Gastrocnemius medialis (tissue), 4 donors: ENCODE data around the gene RNF169. TPM values are rescaled to one million over a fixed set of nuclear protein-coding genes. Genes with fewer than 3 reads are reported as not detected.

ENCODE experiments used
- ATAC-seq, 2 donors: fragments of 150-250 bp; one replicate each; pipeline ENCODE4 v1.9.1; 2016
- DNase-seq, 2 donors: peaks; one replicate each; pipeline ENCODE4 v3.0.0-alpha.2; 2019
- H3K27ac ChIP-seq, 4 donors: fragments of 200-600 bp; sonication (generic); 1 replicate in 1 of 4; 2 replicates in 3 of 4; pipeline ENCODE4 v1.5.1; 2016 to 2018; ENCODE audit warnings: mild to moderate bottlenecking in 2 of 4, moderate library complexity in 1 of 4
- H3K27me3 ChIP-seq, 3 donors: fragments of 200-600 bp; sonication (generic) in 2 of 3; 1 replicate in 1 of 3; 2 replicates in 2 of 3; pipeline versions ENCODE4 v1.5.1 to v1.6.0; 2016 to 2019; ENCODE audit warnings: mild to moderate bottlenecking in 1 of 3, moderate library complexity in 1 of 3
- H3K36me3 ChIP-seq, 2 donors: fragments of 200-600 bp; sonication (generic) in 1 of 2; one replicate each; pipeline ENCODE4 v1.5.1; 2017 to 2018
- H3K4me1 ChIP-seq, 2 donors: fragments of 200-600 bp; sonication (generic) in 1 of 2; one replicate each; pipeline ENCODE4 v1.5.1; 2016 to 2017; ENCODE audit warnings: mild to moderate bottlenecking in 2 of 2
- H3K4me3 ChIP-seq, 4 donors: fragments of 200-600 bp; sonication (generic) in 3 of 4; 1 replicate in 1 of 4; 2 replicates in 3 of 4; pipeline ENCODE4 v1.5.1; 2016 to 2019; ENCODE audit warnings: mild to moderate bottlenecking in 2 of 4
- H3K9me3 ChIP-seq, 3 donors: fragments of 200-600 bp; sonication (generic) in 2 of 3; 1 replicate in 1 of 3; 2 replicates in 2 of 3; pipeline ENCODE4 v1.5.1; 2016 to 2019
- POLR2A ChIP-seq, 2 donors: fragments of 450-650 bp; IDR thresholded peaks; one replicate each; pipeline ENCODE4 v1.6.1; 2017; ENCODE audit warnings: antibody characterized with exemption in 2 of 2, mild to moderate bottlenecking in 2 of 2, moderate library complexity in 2 of 2
- in situ Hi-C, 4 donors: fragments of 200-750 bp; cut with MboI; loops; one replicate each; pipeline versions ENCODE4 v1.15.0 to v1.8.0; 2017; ENCODE audit warnings: low sequenced_read_pairs in 4 of 4
- intact Hi-C: fragments of 100-400 bp; cut with DNase I; formaldehyde crosslinking; loops from one replicate; pipeline ENCODE4 v1.15.1; 2023; ENCODE audit warnings: low total_unique reads
- total RNA-seq, 4 donors: library from RNA; depleted of rRNA; stranded (reverse); fragments of >200 nt; gene quantifications; one replicate each; pipeline versions ENCODE4 v1.1.0 to v1.2.3, GENCODE V29; 2016
- TF ChIP-seq, protein P1 (sequence below), 5 experiments: fragments of 450-650 bp in 3 of 5; fragments of 200-600 bp in 2 of 5; sonication (generic) in 2 of 5; IDR thresholded peaks in 4 of 5; conservative IDR thresholded peaks in 1 of 5; 1 replicate in 4 of 5; 2 replicates in 1 of 5; pipeline ENCODE4 v1.5.1; 2016 to 2019; ENCODE audit warnings: antibody characterized with exemption in 5 of 5, mild to moderate bottlenecking in 3 of 5, moderate library complexity in 3 of 5

RNF169 gene
- total RNA-seq, 4 donors from 2014 or later = 17.1 to 25.2 (median 21.0) TPM

DNA sequence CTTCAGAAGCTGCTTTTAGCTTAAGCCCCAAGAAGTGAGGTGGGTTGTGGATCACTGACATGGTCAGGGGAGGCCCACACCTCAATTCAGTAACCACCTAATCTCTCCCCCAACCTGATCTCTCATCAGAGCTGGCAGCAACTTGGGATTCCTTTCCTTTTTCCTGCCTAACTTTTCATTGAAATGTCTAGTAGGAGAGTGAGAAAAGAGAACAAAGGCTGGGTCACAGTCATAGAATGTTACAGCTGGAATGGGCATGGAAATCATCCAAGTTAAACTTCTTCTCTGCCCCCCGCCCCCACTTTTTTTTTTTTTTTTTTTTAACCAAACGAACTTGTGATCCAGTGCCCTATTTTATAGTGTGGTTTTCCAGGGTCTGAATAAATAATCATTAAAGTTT lies 91.8 kb downstream of the RNF169 start:
- Histone ChIP-seq H3K4me3 (no peak overlapping the region), H3K27me3 (no peaks in the 10 kb centered on the region), H3K9me3 (no peaks in the 10 kb centered on the region), H3K36me3 (peaks cover 3 to 64% of the 10 kb centered on the region in 2 donors), H3K4me1 (no peaks in the 10 kb centered on the region), H3K27ac (no peak overlapping the region)
- intact Hi-C loops (no loop called here), in situ Hi-C loops (no loop called here)
- no peak for TF ChIP-seq POLR2A (IDR thresholded peaks at IDR 0.05)
- TF ChIP-seq, protein P1, sequence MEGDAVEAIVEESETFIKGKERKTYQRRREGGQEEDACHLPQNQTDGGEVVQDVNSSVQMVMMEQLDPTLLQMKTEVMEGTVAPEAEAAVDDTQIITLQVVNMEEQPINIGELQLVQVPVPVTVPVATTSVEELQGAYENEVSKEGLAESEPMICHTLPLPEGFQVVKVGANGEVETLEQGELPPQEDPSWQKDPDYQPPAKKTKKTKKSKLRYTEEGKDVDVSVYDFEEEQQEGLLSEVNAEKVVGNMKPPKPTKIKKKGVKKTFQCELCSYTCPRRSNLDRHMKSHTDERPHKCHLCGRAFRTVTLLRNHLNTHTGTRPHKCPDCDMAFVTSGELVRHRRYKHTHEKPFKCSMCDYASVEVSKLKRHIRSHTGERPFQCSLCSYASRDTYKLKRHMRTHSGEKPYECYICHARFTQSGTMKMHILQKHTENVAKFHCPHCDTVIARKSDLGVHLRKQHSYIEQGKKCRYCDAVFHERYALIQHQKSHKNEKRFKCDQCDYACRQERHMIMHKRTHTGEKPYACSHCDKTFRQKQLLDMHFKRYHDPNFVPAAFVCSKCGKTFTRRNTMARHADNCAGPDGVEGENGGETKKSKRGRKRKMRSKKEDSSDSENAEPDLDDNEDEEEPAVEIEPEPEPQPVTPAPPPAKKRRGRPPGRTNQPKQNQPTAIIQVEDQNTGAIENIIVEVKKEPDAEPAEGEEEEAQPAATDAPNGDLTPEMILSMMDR (IDR thresholded peaks at IDR 0.05 in 4 of 5, conservative IDR thresholded peaks at IDR 0.05 in 1 of 5) = no peak
- DNase-seq = no peak
- no peak for ATAC-seq

DNA sequence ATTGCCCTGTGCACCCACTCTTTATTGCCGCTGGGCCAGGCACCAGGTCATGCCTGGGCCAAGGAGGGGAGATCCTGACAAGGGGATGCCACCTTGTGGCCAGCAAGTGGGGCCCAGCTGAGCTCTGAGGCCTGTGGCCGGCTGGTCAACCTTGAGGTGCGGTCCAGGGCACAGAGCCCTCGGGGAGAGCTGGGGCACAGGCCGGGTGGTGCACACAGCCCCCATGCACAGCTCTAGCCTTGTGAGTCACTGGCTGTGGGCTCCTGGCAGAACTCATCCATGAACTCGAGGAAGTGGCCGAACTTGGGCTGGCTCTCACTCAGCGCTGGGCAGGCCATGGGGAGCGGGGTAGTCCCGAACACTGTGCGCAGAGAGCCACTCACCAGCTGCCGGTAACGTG lies 94.3 kb downstream of the RNF169 start:
- in situ Hi-C loops = no loop called here
- no peak for TF ChIP-seq POLR2A (IDR thresholded peaks at IDR 0.05)
- TF ChIP-seq, protein P1 (IDR thresholded peaks at IDR 0.05 in 4 of 5, conservative IDR thresholded peaks at IDR 0.05 in 1 of 5) = no peak
- no peak overlapping the region for H3K27ac ChIP-seq
- no peaks in the 10 kb centered on the region for H3K4me1 ChIP-seq
- DNase-seq (no peak), ATAC-seq (peak in 1 of 2 donors; percentile 13)
- no peak overlapping the region for H3K4me3 ChIP-seq
- intact Hi-C loops = no loop called here
- H3K27me3 ChIP-seq = no peaks in the 10 kb centered on the region
- no peaks in the 10 kb centered on the region for H3K9me3 ChIP-seq
- H3K36me3 ChIP-seq = peaks cover 0 to 57% of the 10 kb centered on the region in 2 donors

DNA sequence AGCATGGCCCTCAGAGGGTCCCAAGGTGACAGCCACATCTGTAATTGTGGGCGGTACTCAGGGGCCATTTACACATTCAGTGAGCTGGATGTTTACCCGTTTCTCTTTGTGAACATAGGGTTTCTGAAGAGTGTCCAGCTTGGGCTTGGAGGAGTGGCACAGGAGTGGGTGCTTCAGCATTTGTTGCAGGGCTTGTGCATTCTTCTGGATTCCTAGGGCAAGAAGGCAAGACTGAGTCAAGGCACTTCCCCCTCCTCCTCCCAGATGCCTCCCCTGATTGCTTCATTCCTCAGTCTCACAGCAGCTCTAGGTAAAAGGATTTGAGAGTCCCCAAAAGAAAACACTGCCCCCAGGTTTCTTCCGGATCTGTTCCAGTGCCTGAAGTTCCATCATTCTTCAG lies 95.4 kb downstream of the RNF169 start:
- Histone ChIP-seq H3K4me1 (no peaks in the 10 kb centered on the region), H3K9me3 (no peaks in the 10 kb centered on the region), H3K27me3 (no peaks in the 10 kb centered on the region), H3K27ac (no peak overlapping the region), H3K36me3 (peaks cover 0 to 49% of the 10 kb centered on the region in 2 donors), H3K4me3 (no peak overlapping the region)
- no peak for TF ChIP-seq POLR2A (IDR thresholded peaks at IDR 0.05)
- in situ Hi-C loops = no loop called here
- intact Hi-C loops = no loop called here
- ATAC-seq (no peak), DNase-seq (no peak)

DNA sequence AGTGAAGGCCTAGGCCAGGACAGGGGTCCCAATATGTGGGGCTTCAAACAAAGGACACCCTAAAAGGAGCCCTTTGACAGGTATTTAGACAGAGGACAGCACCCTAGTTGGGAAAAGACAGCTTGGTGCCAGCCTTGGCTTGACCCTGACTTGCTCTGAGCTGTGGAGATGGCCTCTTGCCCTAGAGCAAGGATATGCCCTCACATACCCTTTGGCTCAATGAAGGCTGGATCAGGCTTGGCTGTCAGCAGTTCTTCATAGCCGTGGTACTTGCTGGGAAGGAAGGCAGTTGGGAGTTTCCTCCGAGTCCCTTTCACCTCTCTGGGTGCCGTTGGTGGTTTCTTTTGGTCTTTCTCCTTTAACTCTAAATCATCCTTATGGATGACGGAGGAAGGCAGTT lies 96.2 kb downstream of the RNF169 start:
- H3K27ac ChIP-seq = no peak overlapping the region
- no peak overlapping the region for H3K4me3 ChIP-seq
- DNase-seq (no peak), ATAC-seq (no peak)
- peaks cover 0 to 49% of the 10 kb centered on the region in 2 donors for H3K36me3 ChIP-seq
- TF ChIP-seq, protein P1 (IDR thresholded peaks at IDR 0.05 in 4 of 5, conservative IDR thresholded peaks at IDR 0.05 in 1 of 5) = no peak
- TF ChIP-seq POLR2A (IDR thresholded peaks at IDR 0.05) = no peak
- H3K9me3 ChIP-seq = no peaks in the 10 kb centered on the region
- H3K4me1 ChIP-seq = no peaks in the 10 kb centered on the region
- no peaks in the 10 kb centered on the region for H3K27me3 ChIP-seq
- in situ Hi-C loops (no loop called here), intact Hi-C loops (no loop called here)

DNA sequence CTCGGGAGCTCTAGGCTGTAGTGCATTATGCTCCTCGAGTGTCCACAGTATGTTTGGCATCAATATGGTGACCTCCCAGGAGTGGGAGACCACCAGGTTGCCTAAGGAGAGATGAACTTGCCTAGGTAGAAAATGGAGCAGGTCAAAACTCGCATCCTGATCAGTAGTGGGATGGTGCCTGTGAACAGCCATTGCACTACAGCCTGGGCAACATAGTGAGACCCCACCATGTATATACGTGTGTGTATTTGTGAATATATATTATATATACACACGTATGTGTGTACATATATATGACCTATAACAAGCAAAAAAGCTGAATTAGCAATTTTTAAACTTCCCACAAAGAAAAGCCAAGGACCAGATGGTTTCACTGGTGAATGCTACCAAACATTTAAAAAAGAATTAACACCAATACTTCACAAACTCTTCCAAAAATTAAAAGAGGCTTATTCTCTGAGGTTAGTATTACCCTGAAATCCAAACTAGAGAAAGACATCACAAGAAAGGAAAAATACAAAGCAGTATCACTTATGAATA lies 97.4 kb downstream of the RNF169 start:
- H3K27me3 ChIP-seq = no peaks in the 10 kb centered on the region
- intact Hi-C loops = no loop called here
- ATAC-seq (no peak), DNase-seq (no peak)
- TF ChIP-seq, protein P1 (IDR thresholded peaks at IDR 0.05 in 4 of 5, conservative IDR thresholded peaks at IDR 0.05 in 1 of 5) = no peak
- no peak for TF ChIP-seq POLR2A (IDR thresholded peaks at IDR 0.05)
- no peaks in the 10 kb centered on the region for H3K9me3 ChIP-seq
- no peak overlapping the region for H3K4me3 ChIP-seq
- no peaks in the 10 kb centered on the region for H3K4me1 ChIP-seq
- in situ Hi-C loops = no loop called here
- H3K27ac ChIP-seq = no peak overlapping the region
- H3K36me3 ChIP-seq = peaks cover 0 to 52% of the 10 kb centered on the region in 2 donors
